ENCODE measurements around the gene PTPRD. TPM values are rescaled to one million over a fixed set of nuclear protein-coding genes. Genes with fewer than 3 reads are reported as not detected.

Gene PTPRD
- total RNA-seq, 1 experiment from 2014 or later: 0.02 TPM

DNA sequence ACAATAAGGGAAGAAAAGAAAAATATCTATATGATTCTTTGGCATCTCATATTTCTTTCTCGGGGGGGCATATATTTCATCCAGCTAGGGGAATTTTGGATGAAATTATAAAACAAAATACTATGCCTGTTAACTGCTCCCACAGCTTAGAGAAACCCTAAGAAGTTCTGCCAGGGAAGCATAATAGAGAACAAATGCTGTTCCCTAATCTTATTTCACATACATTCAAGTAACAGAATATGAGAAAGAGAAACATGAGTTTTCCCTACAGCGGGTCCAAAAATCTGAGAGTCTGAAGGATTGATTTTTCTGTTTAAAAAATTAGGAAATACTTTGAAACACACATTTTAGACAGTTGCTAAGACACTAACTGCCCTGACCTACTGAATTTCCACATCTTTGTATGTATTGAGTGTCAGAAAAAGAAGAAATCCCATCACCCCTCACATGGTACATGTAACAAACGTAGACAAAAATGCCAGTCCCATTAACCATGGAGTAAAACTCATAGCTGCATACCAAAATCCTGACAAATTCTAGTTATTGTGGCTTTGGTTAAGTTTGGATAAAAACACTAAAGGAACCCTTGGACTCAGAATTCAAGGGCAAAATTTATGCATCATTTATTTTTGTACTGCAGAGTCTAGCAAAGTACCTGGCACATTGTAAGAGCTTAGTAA lies 2193.1 kb downstream of the PTPRD start:
- H4K20me1 ChIP-seq (ENCODE audit: insufficient read depth): no peaks in the 10 kb centered on the region
- no peak overlapping the region for H3K27ac ChIP-seq (ENCODE audit: low read depth, low read length)
- H3K9me2 ChIP-seq (ENCODE audit: insufficient read depth): no peaks in the 10 kb centered on the region
- ChIA-PET CTCF (no interaction called here), POLR2A (no interaction called here), RAD21 (ENCODE audit: low non-redundant PET in 1 of 2, low total read pairs in 2 of 2, uncharacterized antibody in 2 of 2, unreplicated experiment in 2 of 2) (no interaction called here)
- no peak overlapping the region for H3K4me2 ChIP-seq (ENCODE audit: low read length)
- BruUV-seq (replicated peaks): no TSS peak
- no peak for DNase-seq (ENCODE audit: low read depth, low spot score)
- intact Hi-C loops (cut with micrococcal nuclease): no loop called here
- H3K4me3 ChIP-seq (replicated peaks in 1 of 2; ENCODE audit: low read depth in 1 of 2, low read length in 2 of 2): no peak overlapping the region
- TF ChIP-seq ZNF274 (IDR thresholded peaks at IDR 0.05; ENCODE audit: low read depth, low read length) (no peak), REST (IDR thresholded peaks at IDR 0.05; ENCODE audit: low read depth) (no peak), CBX3 (IDR thresholded peaks at IDR 0.05; ENCODE audit: low read depth) (no peak), POLR2AphosphoS5 (IDR thresholded peaks at IDR 0.05; ENCODE audit: low read depth, low read length) (no peak), EGR1 (IDR thresholded peaks at IDR 0.05; ENCODE audit: low read depth) (no peak), EZH2phosphoT487 (IDR thresholded peaks at IDR 0.05; ENCODE audit: borderline replicate concordance) (no peak), SIN3A (IDR thresholded peaks at IDR 0.05; ENCODE audit: low read depth) (no peak), YY1 (IDR thresholded peaks at IDR 0.05; ENCODE audit: extremely low read depth, insufficient replicate concordance, low read depth, low read length) (no peak), EZH2 (IDR thresholded peaks at IDR 0.05) (no peak), ELF1 (IDR thresholded peaks at IDR 0.05; ENCODE audit: borderline replicate concordance, low read depth) (no peak), SRF (IDR thresholded peaks at IDR 0.05; ENCODE audit: low read depth) (no peak), POLR2A (IDR thresholded peaks at IDR 0.05; ENCODE audit: borderline replicate concordance, extremely low read depth, insufficient read depth, insufficient read length) (no peak), CEBPB (IDR thresholded peaks at IDR 0.05; ENCODE audit: low read depth) (no peak), FOSL1 (IDR thresholded peaks at IDR 0.05; ENCODE audit: low read depth) (no peak)
- TF ChIP-seq, protein P1, sequence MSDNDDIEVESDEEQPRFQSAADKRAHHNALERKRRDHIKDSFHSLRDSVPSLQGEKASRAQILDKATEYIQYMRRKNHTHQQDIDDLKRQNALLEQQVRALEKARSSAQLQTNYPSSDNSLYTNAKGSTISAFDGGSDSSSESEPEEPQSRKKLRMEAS (IDR thresholded peaks at IDR 0.05): no peak
- TF ChIP-seq, protein P2, sequence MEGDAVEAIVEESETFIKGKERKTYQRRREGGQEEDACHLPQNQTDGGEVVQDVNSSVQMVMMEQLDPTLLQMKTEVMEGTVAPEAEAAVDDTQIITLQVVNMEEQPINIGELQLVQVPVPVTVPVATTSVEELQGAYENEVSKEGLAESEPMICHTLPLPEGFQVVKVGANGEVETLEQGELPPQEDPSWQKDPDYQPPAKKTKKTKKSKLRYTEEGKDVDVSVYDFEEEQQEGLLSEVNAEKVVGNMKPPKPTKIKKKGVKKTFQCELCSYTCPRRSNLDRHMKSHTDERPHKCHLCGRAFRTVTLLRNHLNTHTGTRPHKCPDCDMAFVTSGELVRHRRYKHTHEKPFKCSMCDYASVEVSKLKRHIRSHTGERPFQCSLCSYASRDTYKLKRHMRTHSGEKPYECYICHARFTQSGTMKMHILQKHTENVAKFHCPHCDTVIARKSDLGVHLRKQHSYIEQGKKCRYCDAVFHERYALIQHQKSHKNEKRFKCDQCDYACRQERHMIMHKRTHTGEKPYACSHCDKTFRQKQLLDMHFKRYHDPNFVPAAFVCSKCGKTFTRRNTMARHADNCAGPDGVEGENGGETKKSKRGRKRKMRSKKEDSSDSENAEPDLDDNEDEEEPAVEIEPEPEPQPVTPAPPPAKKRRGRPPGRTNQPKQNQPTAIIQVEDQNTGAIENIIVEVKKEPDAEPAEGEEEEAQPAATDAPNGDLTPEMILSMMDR (IDR thresholded peaks at IDR 0.05 in 2 of 3, conservative IDR thresholded peaks at IDR 0.05 in 1 of 3; ENCODE audit: borderline replicate concordance in 1 of 3, insufficient read depth in 1 of 3, low read depth in 2 of 3, low read length in 2 of 3): no peak
- TF ChIP-seq, protein P3, sequence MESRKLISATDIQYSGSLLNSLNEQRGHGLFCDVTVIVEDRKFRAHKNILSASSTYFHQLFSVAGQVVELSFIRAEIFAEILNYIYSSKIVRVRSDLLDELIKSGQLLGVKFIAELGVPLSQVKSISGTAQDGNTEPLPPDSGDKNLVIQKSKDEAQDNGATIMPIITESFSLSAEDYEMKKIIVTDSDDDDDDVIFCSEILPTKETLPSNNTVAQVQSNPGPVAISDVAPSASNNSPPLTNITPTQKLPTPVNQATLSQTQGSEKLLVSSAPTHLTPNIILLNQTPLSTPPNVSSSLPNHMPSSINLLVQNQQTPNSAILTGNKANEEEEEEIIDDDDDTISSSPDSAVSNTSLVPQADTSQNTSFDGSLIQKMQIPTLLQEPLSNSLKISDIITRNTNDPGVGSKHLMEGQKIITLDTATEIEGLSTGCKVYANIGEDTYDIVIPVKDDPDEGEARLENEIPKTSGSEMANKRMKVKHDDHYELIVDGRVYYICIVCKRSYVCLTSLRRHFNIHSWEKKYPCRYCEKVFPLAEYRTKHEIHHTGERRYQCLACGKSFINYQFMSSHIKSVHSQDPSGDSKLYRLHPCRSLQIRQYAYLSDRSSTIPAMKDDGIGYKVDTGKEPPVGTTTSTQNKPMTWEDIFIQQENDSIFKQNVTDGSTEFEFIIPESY (IDR thresholded peaks at IDR 0.05; ENCODE audit: extremely low read depth, insufficient replicate concordance, low read length): no peak
- H3K9me3 ChIP-seq (ENCODE audit: control insufficient read depth in 1 of 2, insufficient read depth in 1 of 2, low read depth in 1 of 2, low read length in 2 of 2): peaks cover 15 to 20% of the 10 kb centered on the region in 2 experiments; a peak in 3 of 4 replicates
- H2AFZ ChIP-seq (ENCODE audit: low read depth, low read length, poor library complexity, severe bottlenecking): no peak overlapping the region
- no peaks in the 10 kb centered on the region for H3K79me2 ChIP-seq (ENCODE audit: insufficient read depth, low read length)
- no peak overlapping the region for H3K9ac ChIP-seq (ENCODE audit: low read length)
- H3K4me1 ChIP-seq (ENCODE audit: control insufficient read depth in 1 of 2, insufficient read depth in 2 of 2, low read length in 2 of 2): no peaks in the 10 kb centered on the region
- no peaks in the 10 kb centered on the region for H3K27me3 ChIP-seq (ENCODE audit: insufficient read depth, low read length)
- no peaks in the 10 kb centered on the region for H3K36me3 ChIP-seq (ENCODE audit: control insufficient read depth in 1 of 2, insufficient read depth in 2 of 2, low read length in 2 of 2)
- no peak for ATAC-seq
